HepG2 (cell line): ENCODE results near the gene ARMH2. TPM values are rescaled to one million over a fixed set of nuclear protein-coding genes. Genes with fewer than 3 reads are reported as not detected.

ENCODE experiments used
- EHMT2 ChIP-seq: fragments of 200-600 bp; sonication (generic); IDR thresholded peaks from 2 replicates; pipeline ENCODE4 v1.7.0; 2017; ENCODE audit warnings: antibody characterized with exemption, low read depth, low read length, borderline replicate concordance
- ETV6 ChIP-seq: sonication (generic); formaldehyde crosslinking; conservative IDR thresholded peaks from 2 replicates; pipeline ENCODE4 v1.4.0; 2020; ENCODE audit warnings: missing genetic modification reagents
- FOXP1 ChIP-seq, 2 experiments: fragments of 450-650 bp in 1 of 2; IDR thresholded peaks; 2 replicates each; pipeline ENCODE4 v1.6.1; 2017 to 2018; ENCODE audit warnings: antibody characterized with exemption in 1 of 2
- KDM5B ChIP-seq: sonication (generic); formaldehyde crosslinking; IDR thresholded peaks from 2 replicates; pipeline ENCODE4 v1.4.0; 2020; ENCODE audit warnings: missing genetic modification reagents, mild to moderate bottlenecking, borderline replicate concordance
- MAZ ChIP-seq, 2 experiments: sonication (generic) in 1 of 2; formaldehyde crosslinking in 1 of 2; IDR thresholded peaks; 2 replicates each; pipeline versions ENCODE4 v1.5.0 to v1.6.1; 2012 to 2020; ENCODE audit warnings: low read depth in 2 of 2, mild to moderate bottlenecking in 2 of 2, borderline replicate concordance in 1 of 2, improper control_type of control experiment in 1 of 2, low read length in 1 of 2, missing genetic modification reagents in 1 of 2, moderate library complexity in 1 of 2
- POLR2A ChIP-seq, 2 experiments: IDR thresholded peaks; 2 replicates each; pipeline ENCODE4 v1.6.1; 2011; ENCODE audit warnings: low read depth in 2 of 2, low read length in 2 of 2, mild to moderate bottlenecking in 1 of 2, moderate library complexity in 1 of 2; ENCODE audit not compliant: insufficient read depth in 1 of 2
- SNAI1 ChIP-seq: sonication (generic); formaldehyde crosslinking; IDR thresholded peaks from 2 replicates; pipeline ENCODE4 v1.5.0; 2020; ENCODE audit warnings: mild to moderate bottlenecking, missing genetic modification reagents, borderline replicate concordance
- SOX13 ChIP-seq, 3 experiments: fragments of 450-650 bp in 1 of 3; sonication (generic) in 1 of 3; formaldehyde crosslinking in 1 of 3; IDR thresholded peaks in 2 of 3; conservative IDR thresholded peaks in 1 of 3; 2 replicates each; pipeline versions ENCODE4 v1.5.0 to v1.6.1; 2016 to 2020; ENCODE audit warnings: antibody characterized with exemption in 1 of 3, mild to moderate bottlenecking in 1 of 3, missing compliant biosample characterization in 1 of 3, missing genetic modification reagents in 1 of 3, moderate library complexity in 1 of 3
- TSC22D2 ChIP-seq: sonication (generic); formaldehyde crosslinking; IDR thresholded peaks from 2 replicates; pipeline ENCODE4 v1.5.1; 2020; ENCODE audit warnings: missing genetic modification reagents, mild to moderate bottlenecking, borderline replicate concordance
- ZNF678 ChIP-seq: sonication (generic); formaldehyde crosslinking; IDR thresholded peaks from 2 replicates; pipeline ENCODE4 v1.4.0; 2020; ENCODE audit warnings: mild to moderate bottlenecking, missing genetic modification reagents
- ZNF878 ChIP-seq: sonication (generic); formaldehyde crosslinking; IDR thresholded peaks from 2 replicates; pipeline ENCODE4 v1.8.1; 2023; ENCODE audit warnings: mild to moderate bottlenecking, missing genetic modification reagents, moderate library complexity
- polyA plus RNA-seq, 8 experiments: library from polyadenylated mRNA; depleted of rRNA in 3 of 8; stranded (reverse) in 7 of 8; unstranded in 1 of 8; fragments of >200 nt; fragmentation: Illumina TruSeq in 4 of 8; extraction: Trizol in 4 of 8; gene quantifications; 2 replicates each; pipeline versions ENCODE4 v1.2.1 to v1.2.3, GENCODE V29; 2011 to 2016; ENCODE audit warnings: low read depth in 4 of 8, missing spikeins in 1 of 8, mixed read lengths in 1 of 8; ENCODE audit not compliant: insufficient read depth in 1 of 8
- total RNA-seq, 5 experiments: library from RNA; depleted of rRNA; stranded (reverse); fragments of >200 nt; fragmentation: Illumina TruSeq; extraction: Trizol; gene quantifications; 2 replicates each; pipeline ENCODE4 v1.2.3, GENCODE V29; 2016; ENCODE audit warnings: low read depth in 1 of 5
- TF ChIP-seq, protein P1 (sequence below): IDR thresholded peaks from 2 replicates; pipeline ENCODE4 v1.6.1; 2016
- TF ChIP-seq, protein P2 (sequence below): sonication (generic); formaldehyde crosslinking; IDR thresholded peaks from 2 replicates; pipeline ENCODE4 v1.5.0; 2020; ENCODE audit warnings: mild to moderate bottlenecking, missing genetic modification reagents, borderline replicate concordance

The ARMH2 gene
- total and polyA plus RNA-seq, 2 of the 13 experiments (the other 11 are each of a cell fraction or from before 2014, with no cell fraction given) = not detected

DNA sequence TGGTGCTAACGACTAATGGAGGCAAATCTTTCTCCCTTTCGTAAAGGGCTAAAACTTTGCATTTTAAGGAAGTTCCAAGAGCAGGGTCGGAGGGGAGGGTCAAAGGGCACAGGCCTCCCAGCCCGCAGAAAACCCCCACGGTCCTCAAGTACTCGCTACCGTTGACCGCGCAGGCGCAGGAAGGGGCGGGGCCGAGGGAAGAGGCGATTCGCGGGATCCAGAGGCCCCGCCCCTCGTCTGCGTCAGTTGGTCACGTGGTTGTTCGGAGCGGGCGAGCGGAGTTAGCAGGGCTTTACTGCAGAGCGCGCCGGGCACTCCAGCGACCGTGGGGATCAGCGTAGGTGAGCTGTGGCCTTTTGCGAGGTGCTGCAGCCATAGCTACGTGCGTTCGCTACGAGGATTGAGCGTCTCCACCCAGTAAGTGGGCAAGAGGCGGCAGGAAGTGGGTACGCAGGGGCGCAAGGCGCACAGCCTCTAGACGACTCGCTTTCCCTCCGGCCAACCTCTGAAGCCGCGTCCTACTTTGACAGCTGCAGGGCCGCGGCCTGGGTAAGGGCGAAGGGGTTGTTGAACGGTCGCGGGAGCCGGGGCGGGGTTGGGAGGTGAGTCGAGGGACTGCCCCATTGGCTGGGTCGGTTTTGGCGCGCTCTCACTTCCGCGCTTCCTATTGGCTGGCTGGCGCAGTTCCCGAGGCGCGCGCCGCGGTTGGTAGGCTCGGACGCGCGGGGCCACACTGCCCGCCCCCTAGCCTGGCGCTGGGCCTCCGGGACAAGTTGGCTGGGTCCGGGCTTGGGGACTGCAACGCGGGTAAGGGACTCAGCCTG is 23.8 kb downstream of the ARMH2 start, which contains the start of gene GMNN (continued):
- TF ChIP-seq FOXP1 (IDR thresholded peaks at IDR 0.05) (no peak), FOXP1 (CRISPR knock-in tag; IDR thresholded peaks at IDR 0.05) (no peak), MAZ (IDR thresholded peaks at IDR 0.05; ENCODE audit: borderline replicate concordance, low read depth, low read length) (peak; percentile 39), MAZ (CRISPR knock-in tag; IDR thresholded peaks at IDR 0.05; ENCODE audit: low read depth) (peak; percentile 97), SNAI1 (CRISPR knock-in tag) (peak; percentile 41), ETV6 (CRISPR knock-in tag) (peak; percentile 88), ZNF678 (CRISPR knock-in tag) (peak; percentile 96), SOX13 (IDR thresholded peaks at IDR 0.05) (no peak), SOX13 (CRISPR knock-in tag; conservative IDR thresholded peaks at IDR 0.05 in 1 of 2, IDR thresholded peaks at IDR 0.05 in 1 of 2) (peak in 1 of 2 experiments; percentile 20; a peak in 1 of 4 replicates), KDM5B (peak; percentile 96), ZNF878 (CRISPR knock-in tag) (peak; percentile 88), POLR2A (IDR thresholded peaks at IDR 0.05; ENCODE audit: insufficient read depth in 1 of 2, low read depth in 2 of 2, low read length in 2 of 2) (peak; percentile 96 to 98), TSC22D2 (CRISPR knock-in tag) (peak; percentile 26; the same call in 1 of the 2 replicates), EHMT2 (no peak; the same call in 1 of the 2 replicates)
- TF ChIP-seq, protein P1, sequence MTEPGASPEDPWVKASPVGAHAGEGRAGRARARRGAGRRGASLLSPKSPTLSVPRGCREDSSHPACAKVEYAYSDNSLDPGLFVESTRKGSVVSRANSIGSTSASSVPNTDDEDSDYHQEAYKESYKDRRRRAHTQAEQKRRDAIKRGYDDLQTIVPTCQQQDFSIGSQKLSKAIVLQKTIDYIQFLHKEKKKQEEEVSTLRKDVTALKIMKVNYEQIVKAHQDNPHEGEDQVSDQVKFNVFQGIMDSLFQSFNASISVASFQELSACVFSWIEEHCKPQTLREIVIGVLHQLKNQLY = peak; percentile 78
- TF ChIP-seq, protein P2, sequence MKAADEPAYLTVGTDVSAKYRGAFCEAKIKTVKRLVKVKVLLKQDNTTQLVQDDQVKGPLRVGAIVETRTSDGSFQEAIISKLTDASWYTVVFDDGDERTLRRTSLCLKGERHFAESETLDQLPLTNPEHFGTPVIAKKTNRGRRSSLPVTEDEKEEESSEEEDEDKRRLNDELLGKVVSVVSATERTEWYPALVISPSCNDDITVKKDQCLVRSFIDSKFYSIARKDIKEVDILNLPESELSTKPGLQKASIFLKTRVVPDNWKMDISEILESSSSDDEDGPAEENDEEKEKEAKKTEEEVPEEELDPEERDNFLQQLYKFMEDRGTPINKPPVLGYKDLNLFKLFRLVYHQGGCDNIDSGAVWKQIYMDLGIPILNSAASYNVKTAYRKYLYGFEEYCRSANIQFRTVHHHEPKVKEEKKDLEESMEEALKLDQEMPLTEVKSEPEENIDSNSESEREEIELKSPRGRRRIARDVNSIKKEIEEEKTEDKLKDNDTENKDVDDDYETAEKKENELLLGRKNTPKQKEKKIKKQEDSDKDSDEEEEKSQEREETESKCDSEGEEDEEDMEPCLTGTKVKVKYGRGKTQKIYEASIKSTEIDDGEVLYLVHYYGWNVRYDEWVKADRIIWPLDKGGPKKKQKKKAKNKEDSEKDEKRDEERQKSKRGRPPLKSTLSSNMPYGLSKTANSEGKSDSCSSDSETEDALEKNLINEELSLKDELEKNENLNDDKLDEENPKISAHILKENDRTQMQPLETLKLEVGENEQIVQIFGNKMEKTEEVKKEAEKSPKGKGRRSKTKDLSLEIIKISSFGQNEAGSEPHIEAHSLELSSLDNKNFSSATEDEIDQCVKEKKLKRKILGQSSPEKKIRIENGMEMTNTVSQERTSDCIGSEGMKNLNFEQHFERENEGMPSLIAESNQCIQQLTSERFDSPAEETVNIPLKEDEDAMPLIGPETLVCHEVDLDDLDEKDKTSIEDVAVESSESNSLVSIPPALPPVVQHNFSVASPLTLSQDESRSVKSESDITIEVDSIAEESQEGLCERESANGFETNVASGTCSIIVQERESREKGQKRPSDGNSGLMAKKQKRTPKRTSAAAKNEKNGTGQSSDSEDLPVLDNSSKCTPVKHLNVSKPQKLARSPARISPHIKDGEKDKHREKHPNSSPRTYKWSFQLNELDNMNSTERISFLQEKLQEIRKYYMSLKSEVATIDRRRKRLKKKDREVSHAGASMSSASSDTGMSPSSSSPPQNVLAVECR (CRISPR knock-in tag) = peak; percentile 100
